NOMO-1 treated with DMSO at 0.1 percent for 48 hours (cell line): ENCODE measurements around the gene ADARB2.

Source experiments
- DNase-seq: peaks from one replicate; lab custom pipeline; 2025; ENCODE audit not compliant: unreplicated experiment; lab: John Stamatoyannopoulos, UW

The ADARB2 gene

DNA sequence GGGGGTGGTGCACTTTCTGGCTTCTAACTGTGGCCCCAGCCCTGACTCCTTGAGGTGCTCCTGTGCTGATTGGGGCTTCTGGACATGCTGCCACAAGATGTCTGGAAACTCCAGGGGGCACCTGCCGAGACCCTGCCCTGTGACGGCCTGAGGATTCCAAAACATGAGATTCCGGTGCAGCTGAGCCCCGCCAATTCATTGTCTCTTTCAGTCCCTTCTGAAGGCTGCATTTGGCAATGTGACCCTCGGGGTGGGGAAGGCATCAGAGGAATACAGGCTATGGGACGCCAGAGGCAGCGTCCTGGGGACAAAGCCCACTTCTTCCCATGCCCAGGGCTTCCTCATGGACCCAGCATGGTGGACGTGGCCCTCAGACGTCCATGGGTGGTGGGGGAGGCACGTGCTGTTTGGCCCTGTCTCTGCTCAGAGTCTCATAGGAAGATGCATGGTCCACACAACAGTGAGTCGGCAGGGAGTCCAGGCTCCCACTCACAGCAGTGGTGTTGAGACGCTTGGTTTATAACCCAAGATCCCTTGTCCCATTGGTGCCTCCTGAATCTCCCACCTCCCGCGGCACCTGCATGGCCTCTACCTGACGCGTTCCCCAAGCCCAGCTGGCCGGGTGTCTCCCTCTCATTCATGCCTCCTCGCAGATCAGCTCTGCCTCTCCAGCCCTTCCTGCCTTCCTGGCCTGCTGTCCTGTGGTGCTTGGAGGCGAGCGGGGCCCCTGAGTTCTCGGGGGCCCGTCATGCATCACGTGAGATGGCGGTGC is 551.2 kb downstream of the ADARB2 start:
- DNase-seq: no peak

DNA sequence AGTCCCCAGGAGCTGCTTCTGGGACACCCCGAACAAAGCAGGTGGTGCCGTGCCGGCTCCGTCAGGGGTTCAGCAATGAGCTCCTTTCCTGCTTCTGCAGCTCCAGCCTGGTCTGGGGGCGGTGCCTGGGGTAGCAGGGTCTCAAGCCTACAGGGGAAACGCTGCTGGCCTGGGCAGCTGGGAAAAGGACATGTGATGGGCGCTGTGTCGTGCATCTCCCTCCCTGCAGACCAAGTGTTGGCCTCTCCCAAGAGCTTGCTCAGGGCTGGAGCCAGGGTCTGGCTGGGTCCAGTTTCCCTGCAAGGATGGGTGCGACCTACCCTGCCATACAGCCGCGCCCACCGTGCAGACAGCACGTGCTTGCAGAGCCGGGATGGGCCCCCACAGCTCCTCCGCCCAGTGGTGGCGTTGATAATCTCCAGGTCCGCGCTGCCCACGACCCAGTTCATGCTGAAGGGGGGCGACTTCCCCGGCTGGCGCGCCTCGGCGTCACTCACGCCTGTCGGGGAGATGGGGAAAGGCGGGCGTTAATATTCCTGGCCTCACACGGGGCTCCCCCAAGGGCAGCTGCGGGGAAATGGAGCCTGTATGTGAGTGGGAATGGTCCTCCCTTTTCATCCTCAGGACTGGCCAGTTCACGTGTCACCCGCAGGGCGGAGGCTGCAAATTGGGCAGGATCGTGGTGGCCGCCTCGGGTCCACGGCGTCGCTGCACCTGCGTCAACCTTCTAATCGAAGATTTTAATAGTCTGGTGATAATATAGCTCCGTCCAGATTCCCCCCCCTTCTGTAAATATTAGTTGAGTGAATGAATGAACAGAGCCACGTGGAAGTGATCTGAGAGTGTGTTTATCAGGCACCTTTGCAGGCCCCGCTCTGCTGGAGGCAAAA is 552.5 kb downstream of the ADARB2 start:
- DNase-seq: no peak

DNA sequence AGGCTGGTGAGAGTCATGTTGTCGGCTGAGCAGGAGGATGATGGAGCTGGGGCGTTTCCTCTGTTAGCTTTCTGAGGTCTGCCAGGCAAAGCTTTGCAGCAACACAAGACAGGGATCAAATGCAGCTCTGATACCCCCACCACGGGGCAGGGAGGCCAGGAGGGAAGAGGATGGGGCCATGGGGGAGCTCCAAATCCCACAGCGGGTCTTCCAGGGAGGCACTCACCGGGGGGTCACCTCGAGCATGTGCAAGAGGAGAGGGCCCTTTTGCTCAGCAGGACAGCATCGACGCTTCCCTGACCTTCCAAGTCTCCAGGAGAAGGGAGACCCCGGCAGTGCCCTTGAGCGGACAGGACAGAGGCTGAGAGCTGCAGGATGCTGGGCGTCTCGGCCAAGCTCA is 553.6 kb downstream of the ADARB2 start:
- DNase-seq: no peak

DNA sequence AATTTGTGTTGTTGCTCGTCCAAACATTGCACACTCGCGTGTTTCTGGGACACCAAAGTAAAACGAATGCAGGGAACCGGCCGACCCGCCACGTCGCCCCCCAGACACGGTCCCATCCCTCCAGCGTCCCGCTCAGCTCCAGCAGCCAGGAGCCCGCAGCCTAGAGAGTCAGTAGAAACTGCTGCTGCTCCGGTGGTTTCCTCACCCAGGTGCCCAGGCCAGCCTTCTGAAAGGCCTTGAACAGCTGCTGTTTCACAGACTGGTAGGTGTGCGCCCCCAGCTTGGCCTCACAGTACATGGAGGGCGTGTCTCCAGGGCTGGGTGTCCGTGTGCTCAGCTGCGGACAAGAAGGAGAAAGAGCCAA is 554.3 kb downstream of the ADARB2 start:
- no peak for DNase-seq

DNA sequence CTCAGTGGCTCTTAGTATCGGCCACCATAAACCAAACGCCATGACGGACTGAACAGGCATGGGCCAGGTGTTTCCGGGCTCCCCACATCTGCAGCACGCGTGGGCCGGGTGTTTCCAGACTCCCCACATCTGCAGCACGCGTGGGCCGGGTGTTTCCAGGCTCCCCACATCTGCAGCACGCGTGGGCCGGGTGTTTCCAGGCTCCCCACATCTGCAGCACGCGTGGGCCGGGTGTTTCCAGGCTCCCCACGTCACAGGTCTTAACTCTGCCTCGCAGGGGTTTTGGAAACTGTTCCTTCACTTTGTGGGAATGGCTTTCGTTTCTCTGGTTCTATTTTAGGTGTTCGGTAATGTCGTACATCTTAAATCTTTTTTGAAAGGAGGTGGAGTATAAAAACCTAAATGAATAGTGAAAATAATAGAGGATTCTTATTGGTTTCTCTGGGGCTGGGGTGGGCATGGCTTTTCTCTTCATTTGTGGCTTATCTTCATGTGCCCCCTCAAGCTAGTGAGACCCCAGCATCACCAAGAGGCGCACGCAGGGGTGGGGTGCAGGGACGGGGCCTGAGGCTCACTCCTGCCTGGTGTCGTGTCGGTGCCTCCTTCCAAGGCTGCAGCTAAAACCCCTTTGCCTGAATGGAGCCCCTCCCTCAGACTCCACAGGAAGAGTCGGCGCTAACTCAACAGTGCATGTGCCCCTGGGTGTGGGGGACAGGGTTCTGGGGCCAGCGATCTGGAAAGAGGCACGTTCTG is 554.9 kb downstream of the ADARB2 start:
- no peak for DNase-seq

DNA sequence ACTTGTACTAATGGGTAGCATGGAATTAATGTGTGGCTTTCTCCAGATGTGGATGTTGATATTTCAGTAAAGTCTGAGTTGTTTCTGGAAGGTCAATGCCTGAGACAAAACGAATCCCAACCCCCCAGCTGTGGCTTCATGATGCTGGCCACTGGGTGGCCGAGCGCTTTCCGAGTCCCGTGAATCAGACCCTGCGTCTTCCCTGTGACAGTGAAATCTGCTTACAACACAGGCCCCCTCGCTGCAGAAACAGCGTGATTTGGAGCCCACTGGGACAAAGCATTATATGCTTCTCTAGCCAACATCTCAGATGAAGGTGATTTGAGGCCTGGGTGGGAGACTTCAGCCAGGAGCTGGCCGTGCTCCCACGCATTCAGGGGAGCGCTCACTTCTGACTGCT is 556.5 kb downstream of the ADARB2 start:
- DNase-seq: no peak

DNA sequence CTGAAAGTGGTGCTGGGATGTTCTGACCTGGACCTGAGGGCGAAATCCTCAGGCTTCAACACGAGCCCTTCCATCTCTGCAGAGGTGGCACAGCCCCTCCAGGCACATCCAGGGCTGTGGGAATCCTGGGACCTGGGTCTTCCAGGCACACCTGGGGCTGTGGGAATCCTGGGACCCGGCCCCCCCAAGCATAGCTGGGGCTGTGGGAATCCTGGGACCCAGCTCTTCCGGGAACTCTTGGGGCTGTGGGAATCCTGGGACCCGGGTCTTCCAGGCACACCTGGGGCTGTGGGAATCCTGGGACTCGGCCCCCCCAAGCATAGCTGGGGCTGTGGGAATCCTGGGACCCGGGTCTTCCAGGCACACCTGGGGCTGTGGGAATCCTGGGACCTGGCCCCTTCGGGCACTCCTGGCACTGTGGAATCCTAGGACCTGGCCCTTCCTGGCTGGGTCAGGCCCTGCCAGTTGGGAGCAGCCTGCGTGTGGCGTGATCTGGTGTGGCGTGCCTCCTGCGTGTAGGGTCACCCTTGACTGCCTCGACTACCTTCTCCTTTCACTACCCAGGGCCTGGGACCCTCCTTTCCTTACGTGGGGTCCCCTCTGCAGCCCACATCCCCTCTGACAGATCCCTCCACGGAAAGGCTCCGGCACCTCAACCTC is 557.1 kb downstream of the ADARB2 start:
- no peak for DNase-seq

DNA sequence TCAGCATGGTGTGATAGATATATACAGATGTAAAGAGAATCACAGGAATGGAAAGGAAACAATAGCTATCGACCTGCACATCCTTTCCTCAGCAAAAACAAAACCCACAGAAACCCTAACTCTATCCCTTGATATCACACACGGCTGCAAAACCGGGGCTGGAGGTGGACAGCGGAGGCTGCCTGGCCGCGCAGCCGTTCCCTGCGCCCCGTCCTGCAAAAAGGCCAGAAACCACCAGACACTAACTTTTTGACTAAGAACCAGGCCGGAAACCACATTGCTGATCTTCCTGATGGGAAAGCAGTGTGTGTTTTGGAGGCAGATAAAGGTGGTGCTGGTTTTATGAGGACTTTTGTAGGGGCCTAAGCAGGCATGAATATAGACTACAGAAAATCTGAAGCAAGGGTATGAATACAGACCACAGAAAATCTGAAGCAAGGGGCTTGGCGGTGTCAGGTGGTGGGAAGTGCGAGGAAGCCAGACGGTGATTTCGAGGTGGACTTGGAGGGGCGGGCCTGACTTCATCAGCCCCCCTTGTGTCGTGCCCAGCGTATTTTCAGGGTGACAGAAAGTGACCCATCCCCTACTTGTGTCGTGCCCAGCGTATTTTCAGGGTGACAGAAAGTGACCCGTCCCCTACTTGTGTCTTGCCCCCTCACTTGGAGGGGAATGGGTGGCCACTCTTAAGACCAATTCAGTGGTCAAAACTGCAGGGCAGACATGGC is 557.8 kb downstream of the ADARB2 start:
- DNase-seq: no peak

DNA sequence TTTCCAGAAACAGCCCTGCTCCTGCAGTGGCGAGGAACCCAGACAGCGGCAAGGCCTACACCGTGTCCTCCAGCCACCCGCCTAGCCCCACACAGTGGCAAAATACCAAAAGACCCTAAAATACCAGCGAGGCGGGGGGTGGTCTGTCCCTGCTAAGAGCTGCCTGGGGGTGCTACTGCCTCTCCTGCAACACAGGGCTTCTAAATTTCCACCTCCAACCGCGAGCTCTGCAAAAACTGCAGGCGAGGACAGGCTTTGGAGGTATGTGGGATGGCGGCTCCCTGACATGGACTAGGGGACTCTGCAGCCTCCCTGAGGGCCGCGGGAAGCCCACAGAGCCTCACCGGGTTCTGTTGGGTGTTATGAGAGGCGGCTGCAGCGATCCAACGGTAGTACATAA is 558.8 kb downstream of the ADARB2 start:
- no peak for DNase-seq

DNA sequence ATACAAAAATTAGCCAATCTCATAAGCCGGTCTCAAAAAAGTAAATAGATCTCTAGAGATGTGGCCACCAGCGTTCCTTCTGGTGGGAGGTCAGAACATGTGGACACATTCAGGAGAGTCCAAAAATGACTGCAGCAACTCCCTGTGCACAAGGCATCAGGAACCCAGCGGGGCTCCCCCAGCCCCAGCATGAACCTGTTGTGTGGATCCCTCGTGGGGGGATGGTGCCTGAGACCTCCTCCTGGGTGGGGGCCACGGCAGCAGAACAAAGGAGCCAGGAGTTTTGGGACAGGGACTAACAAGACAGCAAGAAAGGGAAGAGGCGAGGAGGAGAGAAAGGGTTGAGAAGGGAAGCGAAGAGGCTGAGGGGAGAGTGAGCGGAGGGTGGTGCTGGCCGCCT is 559.4 kb downstream of the ADARB2 start:
- DNase-seq: no peak

DNA sequence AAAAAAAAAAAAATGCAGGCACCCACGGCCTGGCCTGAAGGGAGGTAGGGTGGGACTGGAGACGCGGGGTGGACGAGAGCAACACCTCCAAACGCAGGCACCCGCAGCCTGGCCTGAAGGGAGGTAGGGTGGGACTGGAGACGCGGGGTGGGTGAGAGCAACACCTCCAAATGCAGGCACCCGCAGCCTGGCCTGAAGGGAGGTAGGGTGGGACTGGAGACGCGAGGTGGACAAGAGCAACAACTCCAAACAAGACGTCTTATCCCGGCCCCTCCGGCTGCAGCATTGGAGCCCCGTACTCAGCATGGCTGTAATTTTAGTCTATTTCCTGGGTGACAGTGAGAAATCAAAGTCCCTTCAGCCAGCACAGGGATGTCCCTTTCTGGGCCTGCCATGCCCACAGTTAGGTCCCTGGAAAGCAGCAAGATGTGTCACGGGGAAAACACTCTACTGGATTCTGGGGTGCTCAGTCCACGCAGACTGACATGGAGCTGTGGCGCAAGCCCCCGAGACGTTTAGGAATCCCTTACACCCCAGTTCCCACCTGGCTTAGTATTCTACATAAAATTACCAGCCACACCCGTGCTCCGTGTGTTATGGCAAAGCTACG is 561.3 kb downstream of the ADARB2 start:
- DNase-seq: no peak

DNA sequence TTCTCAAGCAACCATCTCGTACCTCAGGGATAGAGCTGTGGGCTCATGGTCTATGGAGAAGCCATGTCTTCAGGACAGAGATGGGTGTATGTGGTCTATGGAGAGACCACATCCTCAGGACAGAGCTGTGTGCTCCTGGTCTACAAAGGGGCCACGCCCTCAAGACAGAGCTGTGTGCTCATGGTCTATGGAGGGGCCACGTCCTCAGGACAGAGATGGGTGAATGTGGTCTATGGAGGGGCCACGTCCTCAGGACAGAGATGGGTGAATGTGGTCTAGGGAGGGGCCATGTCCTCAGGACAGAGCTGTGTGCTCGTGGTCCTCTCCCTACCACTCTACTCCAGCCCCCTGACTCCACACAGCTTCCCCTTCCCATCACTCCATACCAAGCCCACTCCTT is 563.3 kb downstream of the ADARB2 start:
- no peak for DNase-seq

DNA sequence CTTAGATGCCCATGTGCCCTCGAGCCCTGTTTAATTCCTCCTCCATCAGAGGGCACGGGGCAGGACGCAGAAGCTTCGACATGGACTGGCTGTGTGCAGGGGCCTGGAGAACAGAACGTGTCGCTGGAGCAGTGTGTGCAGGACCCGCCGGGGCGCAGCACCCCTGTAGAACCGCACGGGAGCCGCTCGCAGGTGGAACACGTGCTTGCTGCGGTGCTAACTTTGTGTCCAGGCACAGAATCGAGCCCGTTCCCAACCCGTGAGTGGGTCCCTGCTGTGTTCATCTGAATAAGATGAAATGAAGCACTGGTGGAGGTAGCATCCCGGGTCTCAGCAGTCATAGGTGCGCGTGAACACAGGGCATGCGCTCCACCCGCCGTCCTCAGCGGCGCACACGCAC is 564.2 kb downstream of the ADARB2 start:
- no peak for DNase-seq

DNA sequence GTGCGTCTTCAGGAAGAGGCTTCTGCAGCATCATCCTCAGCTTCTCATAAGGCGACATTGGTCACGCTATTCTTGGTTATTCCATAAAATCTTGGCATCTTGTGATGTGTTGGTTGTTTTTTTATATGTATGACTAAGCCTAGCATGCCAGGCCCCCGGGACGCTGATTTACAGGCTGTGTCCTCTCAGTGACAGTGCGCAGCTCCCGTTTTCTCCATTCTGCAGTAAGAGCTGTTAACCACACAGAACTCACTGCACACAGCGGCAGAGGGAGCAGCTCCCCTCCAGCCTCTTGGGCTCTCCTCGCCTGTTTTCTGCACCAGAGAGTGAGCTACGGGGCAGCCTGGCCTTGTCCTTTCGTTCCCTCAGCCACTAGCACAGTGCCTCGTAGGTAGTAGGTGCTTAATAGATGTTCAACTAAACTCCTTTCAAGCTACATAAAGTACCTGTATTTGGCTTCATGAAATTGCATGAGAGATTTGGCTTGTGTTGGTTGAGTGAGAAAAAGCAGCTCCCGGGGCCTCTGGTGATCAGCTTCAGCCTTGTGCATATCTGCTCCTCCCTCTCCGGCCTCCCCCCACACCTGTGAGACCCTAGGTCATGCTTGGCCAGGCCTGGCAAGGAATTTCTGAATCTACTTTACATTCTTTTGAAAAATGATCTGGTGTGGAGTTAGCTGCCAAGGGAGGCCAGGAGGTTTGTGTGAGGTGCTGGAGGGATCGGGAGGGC is 564.9 kb downstream of the ADARB2 start:
- no peak for DNase-seq

DNA sequence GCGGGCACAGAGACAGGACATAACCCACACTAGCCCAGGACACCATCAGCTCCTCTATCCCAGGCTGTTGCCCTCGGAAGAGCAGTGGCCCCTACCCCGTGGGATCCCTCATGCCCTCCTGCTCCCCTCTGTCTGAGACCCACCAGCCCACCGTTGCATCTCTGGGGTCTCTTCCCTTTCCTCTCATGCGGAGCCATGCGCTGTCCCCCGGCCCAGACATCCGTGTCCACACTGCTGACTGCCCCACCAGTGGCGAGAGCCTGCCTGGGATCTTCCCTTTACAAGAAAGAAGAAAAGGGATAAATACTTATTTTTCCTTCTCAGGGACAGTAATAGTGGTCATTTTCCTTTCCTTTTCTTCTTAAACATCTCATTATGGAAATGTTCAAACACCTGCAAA is 565.7 kb downstream of the ADARB2 start:
- DNase-seq: no peak

DNA sequence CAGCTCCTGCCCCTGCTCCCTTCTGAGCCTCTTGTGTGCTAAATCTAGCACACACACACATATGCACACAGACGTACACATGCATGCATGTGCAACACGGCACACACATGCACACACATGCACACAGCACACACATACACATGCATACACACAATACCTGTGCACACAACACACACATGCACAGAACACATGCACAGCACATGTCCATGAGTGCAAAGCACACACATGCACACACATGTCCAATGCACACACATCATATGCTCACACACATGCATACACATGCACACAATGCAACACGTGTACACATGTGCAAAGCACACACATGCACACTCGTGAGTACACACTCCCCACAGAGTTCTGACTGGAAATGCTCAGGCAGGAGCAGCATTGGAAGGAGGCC is 566.1 kb downstream of the ADARB2 start:
- DNase-seq: no peak

DNA sequence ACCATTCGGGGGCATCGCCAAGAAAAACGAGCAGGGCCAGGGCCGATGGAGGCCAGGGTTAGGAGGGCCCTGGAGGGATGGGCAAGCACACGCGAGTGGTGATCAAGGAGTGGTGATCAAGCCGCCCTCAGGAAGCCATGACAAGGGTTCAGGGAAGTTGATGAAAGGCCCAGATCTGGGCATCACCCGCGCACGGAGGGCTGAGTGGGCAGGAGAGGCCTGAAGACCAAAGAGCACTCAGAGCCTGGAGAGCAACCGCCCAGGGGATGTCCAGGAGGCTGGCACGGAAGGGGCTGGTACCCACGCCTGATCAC is 566.5 kb downstream of the ADARB2 start:
- no peak for DNase-seq

DNA sequence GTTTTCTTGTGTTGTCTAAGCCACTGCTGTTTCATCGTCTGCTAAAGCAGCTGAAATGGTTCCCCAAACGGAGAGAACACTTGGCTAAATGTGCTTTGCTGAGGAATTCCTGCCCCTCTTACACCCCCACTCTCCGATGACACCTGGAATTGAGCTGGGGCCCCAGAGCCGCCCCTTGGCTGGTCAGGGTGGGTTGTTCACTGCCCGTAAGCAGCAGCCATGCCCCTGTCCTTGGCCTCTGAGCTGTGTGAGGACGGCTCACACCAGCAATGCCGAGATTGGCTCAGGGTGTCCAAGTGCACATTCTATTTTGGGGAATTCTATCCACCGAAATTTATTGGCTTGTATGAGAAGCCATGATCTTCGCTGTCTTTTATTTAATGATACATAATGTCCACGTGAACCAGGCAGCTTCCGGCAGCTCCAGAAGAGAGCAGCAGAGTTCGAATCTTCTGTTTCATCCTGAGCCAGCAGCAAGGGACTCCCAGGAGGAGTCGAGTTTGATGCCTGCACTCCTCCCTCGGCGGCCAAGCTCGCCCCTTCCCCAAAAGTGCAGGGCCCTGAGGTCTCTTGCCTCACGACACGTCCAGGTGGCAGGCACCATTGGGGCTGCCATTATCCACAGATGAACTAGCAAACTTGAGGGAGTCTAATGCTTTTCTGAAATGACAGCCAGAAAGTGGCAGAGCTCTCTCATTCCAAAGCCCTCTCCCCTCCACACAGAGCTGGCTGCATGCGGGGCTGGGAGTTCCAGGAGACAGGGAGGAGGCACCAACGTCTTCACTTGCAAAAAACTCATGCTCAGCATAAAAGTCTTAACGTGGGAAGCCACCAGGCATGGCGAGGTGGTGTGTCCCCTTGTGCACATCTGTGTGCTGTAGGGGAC is 567.1 kb downstream of the ADARB2 start:
- no peak for DNase-seq
